Spleen (tissue), 7 donors: Measurements from ENCODE around the gene MAN2A2.

ENCODE experiments used
- POLR2A ChIP-seq, 3 donors: fragments of 450-650 bp; IDR thresholded peaks; one replicate each; pipeline ENCODE4 v1.5.1; 2017; ENCODE audit warnings: antibody characterized with exemption in 3 of 3, mild to moderate bottlenecking in 1 of 3
- POLR2AphosphoS5 ChIP-seq, 3 donors: sonication (generic); formaldehyde crosslinking; IDR thresholded peaks; one replicate each; pipeline ENCODE4 v1.5.1; 2017; ENCODE audit warnings: antibody characterized with exemption in 3 of 3
- TF ChIP-seq, protein P1 (sequence below), 11 experiments: fragments of 200-600 bp in 7 of 11; fragments of 450-650 bp in 4 of 11; sonication (generic) in 4 of 11; IDR thresholded peaks in 8 of 11; conservative IDR thresholded peaks in 3 of 11; 1 replicate in 7 of 11; 2 replicates in 4 of 11; pipeline versions ENCODE4 v1.4.0 to v1.8.0; 2016 to 2021; ENCODE audit warnings: antibody characterized with exemption in 11 of 11, inconsistent platforms in 4 of 11, mild to moderate bottlenecking in 1 of 11
- donor health status: DM: no; HTN: no; CAD: no; lungs with moderate emphysema.
- donor health status: DM: no; HTN: no; CAD: no.
- donor health status: DM: no; HTN: no; CAD: no.

- TF ChIP-seq, protein P1, sequence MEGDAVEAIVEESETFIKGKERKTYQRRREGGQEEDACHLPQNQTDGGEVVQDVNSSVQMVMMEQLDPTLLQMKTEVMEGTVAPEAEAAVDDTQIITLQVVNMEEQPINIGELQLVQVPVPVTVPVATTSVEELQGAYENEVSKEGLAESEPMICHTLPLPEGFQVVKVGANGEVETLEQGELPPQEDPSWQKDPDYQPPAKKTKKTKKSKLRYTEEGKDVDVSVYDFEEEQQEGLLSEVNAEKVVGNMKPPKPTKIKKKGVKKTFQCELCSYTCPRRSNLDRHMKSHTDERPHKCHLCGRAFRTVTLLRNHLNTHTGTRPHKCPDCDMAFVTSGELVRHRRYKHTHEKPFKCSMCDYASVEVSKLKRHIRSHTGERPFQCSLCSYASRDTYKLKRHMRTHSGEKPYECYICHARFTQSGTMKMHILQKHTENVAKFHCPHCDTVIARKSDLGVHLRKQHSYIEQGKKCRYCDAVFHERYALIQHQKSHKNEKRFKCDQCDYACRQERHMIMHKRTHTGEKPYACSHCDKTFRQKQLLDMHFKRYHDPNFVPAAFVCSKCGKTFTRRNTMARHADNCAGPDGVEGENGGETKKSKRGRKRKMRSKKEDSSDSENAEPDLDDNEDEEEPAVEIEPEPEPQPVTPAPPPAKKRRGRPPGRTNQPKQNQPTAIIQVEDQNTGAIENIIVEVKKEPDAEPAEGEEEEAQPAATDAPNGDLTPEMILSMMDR (IDR thresholded peaks at IDR 0.05 in 8 of 11, conservative IDR thresholded peaks at IDR 0.05 in 3 of 11) = no peak
- TF ChIP-seq POLR2AphosphoS5 (IDR thresholded peaks at IDR 0.05) = no peak
- no peak for TF ChIP-seq POLR2A (IDR thresholded peaks at IDR 0.05)
Measured at GRCh38 chr15:90918835-90919234, 15.7 kb downstream of the MAN2A2 start.
